A673 (cell line): ENCODE data around the gene CTIF. TPM values are rescaled to one million over a fixed set of nuclear protein-coding genes. Genes with fewer than 3 reads are reported as not detected.
A peak's percentile ranks its signal among the peaks of the same experiment; 100 is the strongest.

ENCODE experiments used
- BruUV-seq: library from RNA; stranded (reverse); fragments of 400-500 nt; replicated peaks from 2 replicates; lab custom pipeline; 2021; lab: Mats Ljungman, UMichigan
- CTCF ChIA-PET: fragments of 300-600 bp; sonication (Branson Sonifier 250); formaldehyde crosslinking; loops from one replicate; lab custom pipeline; 2022; ENCODE audit warnings: antibody characterized with exemption; lab: Charles Lee
- POLR2A ChIA-PET: fragments of 300-600 bp; sonication (Branson Sonifier 250); formaldehyde crosslinking; loops from one replicate; lab custom pipeline; 2022; ENCODE audit warnings: antibody characterized with exemption; ENCODE audit not compliant: low non-redundant PET; lab: Charles Lee
- DNase-seq: peaks from one replicate; pipeline ENCODE4 v3.0.0-alpha.2; 2015; ENCODE audit warnings: low spot score
- H3K27ac ChIP-seq: fragments of 200-600 bp; sonication (generic); 2 replicates; pipeline ENCODE4 v1.5.1; 2016; ENCODE audit warnings: mixed run types, low read depth, mild to moderate bottlenecking, mixed read lengths, antibody characterized with exemption, low read length; ENCODE audit not compliant: poor library complexity, severe bottlenecking
- H3K27me3 ChIP-seq: fragments of 200-600 bp; sonication (generic); replicated peaks from 2 replicates; pipeline ENCODE4 v1.6.1; 2017; ENCODE audit warnings: mixed run types, low read depth, mild to moderate bottlenecking, mixed read lengths, antibody characterized with exemption, low read length; ENCODE audit not compliant: insufficient read depth, poor library complexity
- H3K36me3 ChIP-seq: fragments of 200-600 bp; sonication (generic); 2 replicates; pipeline ENCODE4 v1.6.1; 2016; ENCODE audit warnings: mixed run types, mild to moderate bottlenecking, mixed read lengths, antibody characterized with exemption, low read length; ENCODE audit not compliant: insufficient read depth, poor library complexity, severe bottlenecking
- H3K4me1 ChIP-seq: fragments of 200-600 bp; sonication (generic); 2 replicates; pipeline ENCODE4 v1.6.1; 2017; ENCODE audit warnings: mixed run types, mild to moderate bottlenecking, mixed read lengths, antibody characterized with exemption, low read length; ENCODE audit not compliant: insufficient read depth, poor library complexity, severe bottlenecking
- H3K4me3 ChIP-seq: fragments of 200-600 bp; sonication (generic); 2 replicates; pipeline ENCODE4 v1.5.1; 2016; ENCODE audit warnings: low read depth, mixed run types, mild to moderate bottlenecking, mixed read lengths, low read length; ENCODE audit not compliant: poor library complexity, severe bottlenecking
- H3K9me3 ChIP-seq: fragments of 200-600 bp; sonication (generic); 2 replicates; pipeline ENCODE4 v1.6.1; 2016; ENCODE audit warnings: mixed run types, low read depth, mild to moderate bottlenecking, mixed read lengths, antibody characterized with exemption, low read length; ENCODE audit not compliant: poor library complexity, severe bottlenecking
- EZH2 ChIP-seq: fragments of 200-600 bp; sonication (generic); IDR thresholded peaks from 2 replicates; pipeline ENCODE4 v1.6.1; 2017; ENCODE audit warnings: borderline replicate concordance, low read depth, mild to moderate bottlenecking, mixed read lengths, antibody characterized with exemption, low read length; ENCODE audit not compliant: poor library complexity, severe bottlenecking
- intact Hi-C: fragments of 100-400 bp; cut with micrococcal nuclease; formaldehyde crosslinking; loops from one replicate; pipeline ENCODE4 v1.10.0; 2022; ENCODE audit not compliant: unreplicated experiment
- total RNA-seq: library from RNA; stranded (reverse); gene quantifications from 2 replicates; pipeline ENCODE4 v1.2.3, GENCODE V29; 2021
- TF ChIP-seq, protein P1 (sequence below): fragments of 300-800, 200-600 bp; sonication (generic); conservative IDR thresholded peaks from 2 replicates; pipeline ENCODE4 v1.5.1; 2017; ENCODE audit warnings: low read depth, mild to moderate bottlenecking, antibody characterized with exemption, low read length, moderate library complexity, mixed read lengths

CTIF gene
- total RNA-seq, 1 experiment from 2014 or later = 23.5 TPM

DNA sequence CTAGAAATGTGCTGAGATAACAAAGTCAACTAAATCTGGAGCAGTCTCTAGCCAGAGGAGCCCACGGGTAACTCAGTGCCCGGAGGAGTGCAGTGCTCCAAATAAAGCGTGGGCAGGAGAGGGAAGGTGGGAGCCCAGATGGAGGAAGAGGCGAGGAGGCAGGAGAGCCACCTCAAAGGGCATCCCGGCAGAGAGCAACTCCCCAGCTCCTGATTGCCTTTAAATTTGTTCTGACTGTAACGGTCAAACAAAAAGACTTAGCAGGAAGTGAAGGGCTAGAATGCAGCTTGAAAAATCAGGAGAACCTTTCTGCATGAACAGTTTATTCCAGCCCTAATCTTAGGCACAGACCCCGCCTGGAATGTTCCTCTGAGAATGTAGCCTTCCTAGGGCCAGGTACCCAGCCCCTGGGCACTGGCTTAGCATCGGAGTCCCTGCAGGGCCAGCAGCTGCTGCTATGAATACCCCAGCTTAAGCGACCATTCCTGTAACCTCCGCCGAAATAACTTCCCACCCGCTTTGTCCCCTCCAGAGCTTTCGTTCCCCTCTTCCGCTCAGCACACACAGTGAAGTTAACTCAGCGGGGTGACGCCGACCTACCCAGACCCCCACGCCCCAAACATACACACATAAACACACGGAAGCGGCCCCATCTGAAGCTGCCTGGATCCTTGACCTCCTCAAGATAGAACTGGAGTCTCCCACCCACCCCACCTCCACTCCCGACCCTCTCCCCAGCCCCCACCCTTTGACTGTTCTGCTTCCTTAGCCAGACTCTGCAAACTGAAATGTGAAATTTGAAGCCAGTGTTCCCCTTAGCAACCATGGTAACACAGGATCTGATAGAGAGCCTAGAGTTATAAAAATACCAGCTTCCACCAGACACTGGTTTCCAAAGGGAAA lies 288.7 kb downstream of the CTIF start:
- peak overlapping the region; percentile 28 for H3K27ac ChIP-seq
- no peaks in the 10 kb centered on the region for H3K36me3 ChIP-seq
- POLR2A ChIA-PET = no interaction called here
- no peak overlapping the region for H3K4me3 ChIP-seq
- H3K4me1 ChIP-seq = peaks cover 52% of the 10 kb centered on the region
- peaks cover 8% of the 10 kb centered on the region for H3K9me3 ChIP-seq
- CTCF ChIA-PET = interaction anchor here (1.5 kb wide), 1 partner anchor 12 kb away, joined by 3 read pairs; no protein-coding TSS in a partner anchor
- DNase-seq = peak; percentile 63
- intact Hi-C loops = no loop called here
- no TSS peak for BruUV-seq
- TF ChIP-seq, protein P1, sequence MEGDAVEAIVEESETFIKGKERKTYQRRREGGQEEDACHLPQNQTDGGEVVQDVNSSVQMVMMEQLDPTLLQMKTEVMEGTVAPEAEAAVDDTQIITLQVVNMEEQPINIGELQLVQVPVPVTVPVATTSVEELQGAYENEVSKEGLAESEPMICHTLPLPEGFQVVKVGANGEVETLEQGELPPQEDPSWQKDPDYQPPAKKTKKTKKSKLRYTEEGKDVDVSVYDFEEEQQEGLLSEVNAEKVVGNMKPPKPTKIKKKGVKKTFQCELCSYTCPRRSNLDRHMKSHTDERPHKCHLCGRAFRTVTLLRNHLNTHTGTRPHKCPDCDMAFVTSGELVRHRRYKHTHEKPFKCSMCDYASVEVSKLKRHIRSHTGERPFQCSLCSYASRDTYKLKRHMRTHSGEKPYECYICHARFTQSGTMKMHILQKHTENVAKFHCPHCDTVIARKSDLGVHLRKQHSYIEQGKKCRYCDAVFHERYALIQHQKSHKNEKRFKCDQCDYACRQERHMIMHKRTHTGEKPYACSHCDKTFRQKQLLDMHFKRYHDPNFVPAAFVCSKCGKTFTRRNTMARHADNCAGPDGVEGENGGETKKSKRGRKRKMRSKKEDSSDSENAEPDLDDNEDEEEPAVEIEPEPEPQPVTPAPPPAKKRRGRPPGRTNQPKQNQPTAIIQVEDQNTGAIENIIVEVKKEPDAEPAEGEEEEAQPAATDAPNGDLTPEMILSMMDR = no peak
- no peak for TF ChIP-seq EZH2
- H3K27me3 ChIP-seq = no peaks in the 10 kb centered on the region

DNA sequence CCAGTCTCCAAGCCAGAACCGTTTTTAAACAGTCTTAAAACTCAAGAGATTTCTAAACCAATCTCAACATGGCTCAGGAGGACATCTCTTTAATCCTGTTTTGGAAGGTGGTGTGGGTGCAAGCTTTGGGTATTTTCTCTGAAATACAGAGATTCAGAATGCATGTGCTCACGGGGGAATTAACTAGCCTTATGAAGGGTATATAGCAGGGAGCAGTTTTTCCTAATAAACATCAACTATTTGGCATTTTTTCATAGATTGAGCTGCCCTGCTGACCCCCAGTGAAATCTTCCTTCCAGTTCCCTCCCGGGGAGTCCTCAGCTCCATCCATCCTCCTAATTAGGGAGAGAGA lies 289.3 kb downstream of the CTIF start:
- H3K4me1 ChIP-seq = peaks cover 58% of the 10 kb centered on the region
- ChIA-PET CTCF (interaction anchor here (0.5 to 1.5 kb wide), 3 partner anchors 12 to 587 kb away, joined by 3 to 7 read pairs (median 3); no protein-coding TSS in a partner anchor), POLR2A (no interaction called here)
- BruUV-seq = no TSS peak
- H3K9me3 ChIP-seq = peaks cover 5% of the 10 kb centered on the region
- H3K27ac ChIP-seq = peak overlapping the region; percentile 28
- DNase-seq = no peak
- no peaks in the 10 kb centered on the region for H3K27me3 ChIP-seq
- H3K36me3 ChIP-seq = no peaks in the 10 kb centered on the region
- intact Hi-C loops = no loop called here
- H3K4me3 ChIP-seq = no peak overlapping the region
- no peak for TF ChIP-seq EZH2
- TF ChIP-seq, protein P1 = no peak

DNA sequence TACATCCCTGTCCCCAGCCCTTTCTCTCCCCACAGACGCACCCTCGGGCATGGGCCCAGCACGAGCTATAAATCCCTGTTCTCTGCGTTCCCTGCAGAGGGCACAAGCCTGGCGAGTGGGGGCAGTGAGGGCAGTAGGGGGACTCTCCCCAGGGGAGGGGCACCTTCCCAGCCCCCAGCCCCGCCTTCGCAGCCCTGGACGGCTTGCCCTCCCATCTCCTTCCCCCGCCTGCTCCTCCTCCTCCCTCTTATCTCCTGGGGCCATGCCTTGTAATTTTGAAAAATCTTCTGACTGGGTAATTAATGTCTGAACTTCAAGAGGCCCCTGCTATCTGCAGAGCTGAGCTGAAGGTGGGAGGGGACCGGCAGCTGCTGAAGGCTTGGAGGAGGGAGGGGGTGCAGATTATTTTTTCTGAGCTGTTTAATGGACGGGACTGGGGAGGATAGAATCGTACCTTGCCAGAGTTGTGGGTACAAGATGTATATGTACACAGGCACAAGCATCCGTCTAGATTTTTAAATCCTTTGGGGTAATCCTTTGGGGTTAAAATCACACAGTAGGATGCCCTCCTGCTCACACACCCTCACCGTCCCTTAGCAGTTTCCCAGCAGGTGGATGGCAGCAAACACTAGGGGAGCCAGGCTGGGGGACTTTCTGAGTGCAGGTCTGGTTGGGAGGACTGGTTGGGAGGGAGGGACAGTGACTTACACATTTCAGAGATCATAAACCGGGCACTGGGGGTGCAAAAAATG lies 290.0 kb downstream of the CTIF start:
- Histone ChIP-seq H3K27me3 (no peaks in the 10 kb centered on the region), H3K27ac (no peak overlapping the region), H3K4me1 (peaks cover 65% of the 10 kb centered on the region), H3K4me3 (no peak overlapping the region), H3K9me3 (no peaks in the 10 kb centered on the region), H3K36me3 (no peaks in the 10 kb centered on the region)
- no peak for TF ChIP-seq EZH2
- TF ChIP-seq, protein P1 = 0 out of 2 replicates have a peak, but pooled peaks have one; percentile 18
- DNase-seq = peak; percentile 49
- no TSS peak for BruUV-seq
- POLR2A ChIA-PET = interaction anchor here (0.5 kb wide), 1 partner anchor 548 kb away, joined by 9 read pairs; no protein-coding TSS in a partner anchor
- intact Hi-C loops = no loop called here
- CTCF ChIA-PET = interaction anchor here (0.5 to 1.5 kb wide), 3 partner anchors 13 to 587 kb away, joined by 3 to 7 read pairs (median 3); no protein-coding TSS in a partner anchor
